IMR-90 (cell line): Measurements from ENCODE around the gene SNX15. TPM values are rescaled to one million over a fixed set of nuclear protein-coding genes. Genes with fewer than 3 reads are reported as not detected.

Source experiments
- ATAC-seq: fragments of 200-7000 bp; cut with Tn5 transposase; 2 replicates; pipeline ENCODE4 v1.9.1; 2020; ENCODE audit warnings: low read depth, mild to moderate bottlenecking, moderate library complexity
- BruUV-seq: library from RNA; stranded (reverse); fragments of 400-500 nt; replicated peaks from 2 replicates; lab custom pipeline; 2021; lab: Mats Ljungman, UMichigan
- CTCF ChIA-PET: fragments of 300-600 bp; formaldehyde crosslinking; extraction: SDS; loops from one replicate; lab custom pipeline; 2021; ENCODE audit warnings: antibody characterized with exemption; lab: Yijun Ruan, JAX
- POLR2A ChIA-PET: fragments of 300-600 bp; sonication (Branson Sonifier 250); formaldehyde crosslinking; loops from one replicate; lab custom pipeline; 2022; ENCODE audit warnings: antibody characterized with exemption; ENCODE audit not compliant: unreplicated experiment; lab: Charles Lee
- DNase-seq: peaks from one replicate; pipeline ENCODE4 v3.0.0; 2013
- H2AFZ ChIP-seq: replicated peaks from 2 replicates; pipeline ENCODE3; 2013; ENCODE audit warnings: low read length, mild to moderate bottlenecking; ENCODE audit not compliant: poor library complexity
- H2AK5ac ChIP-seq: 2 replicates; pipeline ENCODE4 v1.6.1; 2013; ENCODE audit warnings: low read depth, low read length, inconsistent platforms
- H2AK9ac ChIP-seq: replicated peaks from 2 replicates; pipeline ENCODE3; 2013; ENCODE audit warnings: mild to moderate bottlenecking, low read depth, low read length, moderate library complexity; ENCODE audit not compliant: poor library complexity
- H2BK120ac ChIP-seq: 2 replicates; pipeline ENCODE4 v1.6.1; 2013; ENCODE audit warnings: low read depth, low read length, inconsistent platforms
- H2BK15ac ChIP-seq: 3 replicates; pipeline ENCODE4 v1.6.1; 2013; ENCODE audit warnings: low read depth, low read length, inconsistent platforms
- H2BK20ac ChIP-seq: 2 replicates; pipeline ENCODE4 v1.6.1; 2013; ENCODE audit warnings: low read depth, mild to moderate bottlenecking, inconsistent platforms, low read length, moderate library complexity
- H2BK5ac ChIP-seq: 2 replicates; pipeline ENCODE4 v1.6.1; 2013; ENCODE audit warnings: mild to moderate bottlenecking, low read depth, low read length, inconsistent platforms; ENCODE audit not compliant: poor library complexity, severe bottlenecking
- H3K14ac ChIP-seq: replicated peaks from 2 replicates; pipeline ENCODE4 v1.6.1; 2013; ENCODE audit warnings: low read depth, low read length, inconsistent platforms
- H3K18ac ChIP-seq: 2 replicates; pipeline ENCODE4 v1.6.1; 2013; ENCODE audit warnings: low read depth, low read length, control low read depth
- H3K23ac ChIP-seq: 2 replicates; pipeline ENCODE4 v1.6.1; 2013; ENCODE audit warnings: low read depth, low read length, inconsistent platforms
- H3K27ac ChIP-seq: 2 replicates; pipeline ENCODE4 v1.5.1; 2013; ENCODE audit warnings: mild to moderate bottlenecking, control low read depth, low read length; ENCODE audit not compliant: insufficient read depth
- H3K27me3 ChIP-seq: 2 replicates; pipeline ENCODE4 v1.6.1; 2013; ENCODE audit warnings: low read length; ENCODE audit not compliant: control insufficient read depth, insufficient read depth
- H3K36me3 ChIP-seq: 2 replicates; pipeline ENCODE4 v1.6.1; 2013; ENCODE audit warnings: low read length, mixed read lengths; ENCODE audit not compliant: control insufficient read depth, insufficient read depth
- H3K4ac ChIP-seq: 2 replicates; pipeline ENCODE4 v1.6.1; 2013; ENCODE audit warnings: low read depth, low read length, inconsistent platforms
- H3K4me1 ChIP-seq: 2 replicates; pipeline ENCODE4 v1.6.1; 2013; ENCODE audit warnings: low read length, mixed read lengths; ENCODE audit not compliant: control insufficient read depth, insufficient read depth
- H3K4me2 ChIP-seq: 2 replicates; pipeline ENCODE4 v1.6.1; 2013; ENCODE audit warnings: low read depth, mild to moderate bottlenecking, control low read depth, low read length, moderate library complexity
- H3K4me3 ChIP-seq: 2 replicates; pipeline ENCODE4 v1.5.1; 2013; ENCODE audit warnings: low read depth, mild to moderate bottlenecking, control low read depth, low read length, moderate library complexity; ENCODE audit not compliant: insufficient read depth
- H3K56ac ChIP-seq: 2 replicates; pipeline ENCODE4 v1.6.1; 2013; ENCODE audit warnings: low read length, inconsistent platforms; ENCODE audit not compliant: insufficient read depth; ENCODE audit errors: extremely low read depth
- H3K79me1 ChIP-seq, 2 experiments: 2 replicates each; pipeline ENCODE4 v1.6.1; 2013; ENCODE audit warnings: low read length in 2 of 2, inconsistent platforms in 1 of 2, low read depth in 1 of 2
- H3K9ac ChIP-seq: 2 replicates; pipeline ENCODE4 v1.6.1; 2013; ENCODE audit warnings: low read depth, low read length, control low read depth
- H3K9me1 ChIP-seq: 2 replicates; pipeline ENCODE4 v1.6.1; 2013; ENCODE audit warnings: low read length, inconsistent platforms; ENCODE audit not compliant: insufficient read depth
- H3K9me3 ChIP-seq: 2 replicates; pipeline ENCODE4 v1.6.1; 2013; ENCODE audit warnings: low read length; ENCODE audit not compliant: control insufficient read depth, insufficient read depth
- H4K20me1 ChIP-seq: 2 replicates; pipeline ENCODE4 v1.6.1; 2013; ENCODE audit warnings: low read length, inconsistent platforms; ENCODE audit not compliant: insufficient read depth
- H4K5ac ChIP-seq: 2 replicates; pipeline ENCODE4 v1.6.1; 2013; ENCODE audit warnings: mild to moderate bottlenecking, low read depth, low read length, control low read depth
- H4K8ac ChIP-seq, 2 experiments: 2 replicates each; pipeline ENCODE4 v1.6.1; 2013; ENCODE audit warnings: low read depth in 2 of 2, low read length in 2 of 2, control low read depth in 1 of 2, inconsistent platforms in 1 of 2
- H4K91ac ChIP-seq: 2 replicates; pipeline ENCODE4 v1.6.1; 2013; ENCODE audit warnings: low read depth, low read length, inconsistent platforms; ENCODE audit not compliant: insufficient read depth
- BHLHE40 ChIP-seq: fragments of 150-350 bp; IDR thresholded peaks from 2 replicates; pipeline ENCODE4 v1.6.1; 2016; ENCODE audit warnings: mild to moderate bottlenecking, low read depth, low read length
- CEBPB ChIP-seq: IDR thresholded peaks from 2 replicates; pipeline ENCODE4 v1.6.1; 2012; ENCODE audit warnings: low read depth, low read length, improper control_type of control experiment
- CHD1 ChIP-seq: IDR thresholded peaks from 2 replicates; pipeline ENCODE4 v1.6.1; 2012; ENCODE audit warnings: low read depth, low read length, improper control_type of control experiment
- ELK1 ChIP-seq: fragments of 150-350 bp; IDR thresholded peaks from 2 replicates; pipeline ENCODE4 v1.6.1; 2016; ENCODE audit warnings: low read depth, mild to moderate bottlenecking, low read length, moderate library complexity, borderline replicate concordance
- FOS ChIP-seq: fragments of 150-350 bp; IDR thresholded peaks from 2 replicates; pipeline ENCODE4 v1.6.1; 2016; ENCODE audit warnings: low read depth, low read length
- MAFK ChIP-seq: IDR thresholded peaks from 2 replicates; pipeline ENCODE4 v1.6.1; 2012; ENCODE audit warnings: low read depth, low read length, improper control_type of control experiment
- MAZ ChIP-seq: IDR thresholded peaks from 2 replicates; pipeline ENCODE4 v1.6.1; 2012; ENCODE audit warnings: low read depth, mild to moderate bottlenecking, low read length, improper control_type of control experiment, moderate library complexity, borderline replicate concordance
- MXI1 ChIP-seq: IDR thresholded peaks from 2 replicates; pipeline ENCODE4 v1.6.1; 2012; ENCODE audit warnings: low read depth, mild to moderate bottlenecking, low read length, moderate library complexity, borderline replicate concordance
- NFE2L2 ChIP-seq: fragments of 150-350 bp; IDR thresholded peaks from 2 replicates; pipeline ENCODE4 v1.6.1; 2016; ENCODE audit warnings: low read depth, mild to moderate bottlenecking, low read length
- POLR2A ChIP-seq: IDR thresholded peaks from 2 replicates; pipeline ENCODE4 v1.6.1; 2012; ENCODE audit warnings: mild to moderate bottlenecking, low read depth, low read length
- RAD21 ChIP-seq: IDR thresholded peaks from 2 replicates; pipeline ENCODE4 v1.6.1; 2012; ENCODE audit warnings: low read length, improper control_type of control experiment
- RCOR1 ChIP-seq: IDR thresholded peaks from 2 replicates; pipeline ENCODE4 v1.6.1; 2012; ENCODE audit warnings: mild to moderate bottlenecking, low read length, improper control_type of control experiment; ENCODE audit not compliant: insufficient replicate concordance
- RFX5 ChIP-seq: IDR thresholded peaks from 2 replicates; pipeline ENCODE4 v1.8.0; 2012; ENCODE audit warnings: low read depth, mild to moderate bottlenecking, low read length, moderate library complexity
- SMC3 ChIP-seq: fragments of 150-350 bp; IDR thresholded peaks from 2 replicates; pipeline ENCODE4 v1.6.1; 2016; ENCODE audit warnings: low read depth, mild to moderate bottlenecking, antibody characterized with exemption, low read length, moderate library complexity
- USF2 ChIP-seq: fragments of 150-350 bp; IDR thresholded peaks from 2 replicates; pipeline ENCODE4 v1.6.1; 2017; ENCODE audit warnings: mild to moderate bottlenecking, antibody characterized with exemption, low read length, low read depth
- WGBS, 2 experiments: methylation state at CpG; one replicate each; pipeline versions ENCODE4 v1.1.5 to v1.1.7; 2013; ENCODE audit warnings: missing lambda C conversion rate in 2 of 2; ENCODE audit not compliant: insufficient read length in 1 of 2; ENCODE audit errors: extremely low coverage in 2 of 2; 5-methylcytosine and 5-hydroxymethylcytosine counted together
- dilution Hi-C: fragments of 300-500 bp; cut with HindIII; formaldehyde crosslinking; loops from one replicate; pipeline ENCODE4 v1.14.3; 2018; ENCODE audit warnings: low sequenced_read_pairs; ENCODE audit not compliant: unreplicated experiment
- in situ Hi-C: fragments of 300-500 bp; cut with MboI; formaldehyde crosslinking; loops from 3 replicates; pipeline ENCODE4 v1.14.3; 2019; ENCODE audit warnings: low sequenced_read_pairs, inconsistent platforms, mixed read lengths
- intact Hi-C: fragments of 100-400 bp; cut with micrococcal nuclease; formaldehyde crosslinking; loops from 2 replicates; pipeline ENCODE4 v1.10.0; 2022
- polyA plus RNA-seq, 3 experiments: library from polyadenylated mRNA; depleted of rRNA; stranded (reverse); fragments of >200 nt; gene quantifications; 2 replicates each; pipeline ENCODE4 v1.2.3, GENCODE V29; 2012; ENCODE audit warnings: low replicate concordance in 1 of 3
- total RNA-seq: library from RNA; depleted of rRNA; stranded (reverse); fragments of >200 nt; gene quantifications from 2 replicates; pipeline ENCODE4 v1.2.3, GENCODE V29; 2012
- TF ChIP-seq, protein P1 (sequence below): conservative IDR thresholded peaks from 2 replicates; pipeline ENCODE4 v1.5.1; 2012; ENCODE audit warnings: mild to moderate bottlenecking, low read depth, low read length, improper control_type of control experiment

Gene SNX15
- total and polyA plus RNA-seq, 2 of the 4 experiments (the other 2 are of a cell fraction), result 9.0 to 16.3 TPM

GRCh38 chr11:65078786-65079342 lies 51.6 kb downstream of the SNX15 start:
- H3K18ac ChIP-seq, result no peak overlapping the region
- ChIA-PET CTCF (no interaction called here), POLR2A (no interaction called here)
- H3K27ac ChIP-seq, result no peak overlapping the region
- BruUV-seq, result no TSS peak
- no peak overlapping the region for H2AK5ac ChIP-seq
- no peaks in the 10 kb centered on the region for H3K4me1 ChIP-seq
- no peak overlapping the region for H3K9ac ChIP-seq
- TF ChIP-seq RCOR1 (no peak), BHLHE40 (no peak), MAFK (no peak), ELK1 (no peak), MXI1 (no peak), NFE2L2 (no peak), MAZ (no peak), RFX5 (no peak), USF2 (no peak), CEBPB (no peak), SMC3 (no peak), POLR2A (no peak), RAD21 (no peak), CHD1 (no peak), FOS (no peak)
- TF ChIP-seq, protein P1, sequence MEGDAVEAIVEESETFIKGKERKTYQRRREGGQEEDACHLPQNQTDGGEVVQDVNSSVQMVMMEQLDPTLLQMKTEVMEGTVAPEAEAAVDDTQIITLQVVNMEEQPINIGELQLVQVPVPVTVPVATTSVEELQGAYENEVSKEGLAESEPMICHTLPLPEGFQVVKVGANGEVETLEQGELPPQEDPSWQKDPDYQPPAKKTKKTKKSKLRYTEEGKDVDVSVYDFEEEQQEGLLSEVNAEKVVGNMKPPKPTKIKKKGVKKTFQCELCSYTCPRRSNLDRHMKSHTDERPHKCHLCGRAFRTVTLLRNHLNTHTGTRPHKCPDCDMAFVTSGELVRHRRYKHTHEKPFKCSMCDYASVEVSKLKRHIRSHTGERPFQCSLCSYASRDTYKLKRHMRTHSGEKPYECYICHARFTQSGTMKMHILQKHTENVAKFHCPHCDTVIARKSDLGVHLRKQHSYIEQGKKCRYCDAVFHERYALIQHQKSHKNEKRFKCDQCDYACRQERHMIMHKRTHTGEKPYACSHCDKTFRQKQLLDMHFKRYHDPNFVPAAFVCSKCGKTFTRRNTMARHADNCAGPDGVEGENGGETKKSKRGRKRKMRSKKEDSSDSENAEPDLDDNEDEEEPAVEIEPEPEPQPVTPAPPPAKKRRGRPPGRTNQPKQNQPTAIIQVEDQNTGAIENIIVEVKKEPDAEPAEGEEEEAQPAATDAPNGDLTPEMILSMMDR, result no peak
- H4K5ac ChIP-seq, result no peak overlapping the region
- no peak overlapping the region for H3K4me3 ChIP-seq
- no peaks in the 10 kb centered on the region; the same call in 1 of the 2 replicates for H3K9me1 ChIP-seq
- H3K36me3 ChIP-seq, result peaks cover 2% of the 10 kb centered on the region
- no peaks in the 10 kb centered on the region for H4K20me1 ChIP-seq
- no peak overlapping the region for H3K56ac ChIP-seq
- no peak overlapping the region for H2AK9ac ChIP-seq
- no peak overlapping the region for H2BK120ac ChIP-seq
- no peak overlapping the region for H3K14ac ChIP-seq
- no peak overlapping the region for H4K8ac ChIP-seq
- in situ Hi-C loops (no loop called here), intact Hi-C loops (no loop called here), dilution Hi-C loops (no loop called here)
- H3K79me1 ChIP-seq, result peaks cover 34 to 56% of the 10 kb centered on the region in 2 experiments
- no peak overlapping the region for H2BK5ac ChIP-seq
- H3K4ac ChIP-seq, result no peak overlapping the region
- no CpG with 5 or more reads among the region's 9 CpGs for WGBS, 2 experiments
- peak overlapping the region; percentile 51 for H2AFZ ChIP-seq
- DNase-seq (no peak), ATAC-seq (no peak)
- H3K9me3 ChIP-seq, result no peaks in the 10 kb centered on the region
- no peak overlapping the region for H2BK15ac ChIP-seq
- H4K91ac ChIP-seq, result no peak overlapping the region
- no peak overlapping the region for H2BK20ac ChIP-seq
- no peak overlapping the region for H3K4me2 ChIP-seq
- H3K27me3 ChIP-seq, result no peaks in the 10 kb centered on the region
- H3K23ac ChIP-seq, result no peak overlapping the region
